NCI-H82 (cell line): ENCODE measurements around the gene SERINC5.
"Not testable (repeated sequence)": the region's sequence is repeated elsewhere in the genome, so short reads cannot be mapped to it uniquely, and the experiment has no call there.

ENCODE experiments used
- DNase-seq: peaks from one replicate; lab custom pipeline; 2025; lab: John Stamatoyannopoulos, UW

SERINC5 gene

GRCh38 chr5:80227979-80228596 is 27.8 kb downstream of the SERINC5 start:
- DNase-seq, result no peak

GRCh38 chr5:80225934-80226326 is 29.9 kb downstream of the SERINC5 start:
- no peak for DNase-seq

GRCh38 chr5:80225189-80225933 is 30.5 kb downstream of the SERINC5 start:
- no peak for DNase-seq

- DNase-seq, result no peak
These were observed 32.3 kb downstream of the SERINC5 start for GRCh38 chr5:80223561-80223960.

- DNase-seq, result no peak
These were observed 35.5 kb downstream of the SERINC5 start for GRCh38 chr5:80220245-80220897.

- DNase-seq, result no peak
These were observed 36.5 kb downstream of the SERINC5 start for GRCh38 chr5:80219391-80219790.

- DNase-seq, result no peak
These were observed 38.2 kb downstream of the SERINC5 start for GRCh38 chr5:80217667-80218066.

GRCh38 chr5:80216753-80217596 is 38.9 kb downstream of the SERINC5 start:
- DNase-seq, result no peak

GRCh38 chr5:80216096-80216495 is 39.8 kb downstream of the SERINC5 start:
- no peak for DNase-seq

- no peak for DNase-seq
These were observed 40.3 kb downstream of the SERINC5 start for GRCh38 chr5:80215523-80215922.

- no peak for DNase-seq
These were observed 42.4 kb downstream of the SERINC5 start for GRCh38 chr5:80213466-80213865.

GRCh38 chr5:80212171-80212667 is 43.6 kb downstream of the SERINC5 start:
- no peak for DNase-seq

GRCh38 chr5:80211327-80211726 is 44.5 kb downstream of the SERINC5 start:
- no peak for DNase-seq

GRCh38 chr5:80210014-80210413 is 45.8 kb downstream of the SERINC5 start:
- no peak for DNase-seq

- DNase-seq, result no peak
These were observed 47.5 kb downstream of the SERINC5 start for GRCh38 chr5:80208381-80208780.

- no peak for DNase-seq
These were observed 48.0 kb downstream of the SERINC5 start for GRCh38 chr5:80207832-80208231.

- DNase-seq, result no peak
These were observed 49.6 kb downstream of the SERINC5 start for GRCh38 chr5:80206282-80206681.

GRCh38 chr5:80205846-80206245 is 50.0 kb downstream of the SERINC5 start:
- no peak for DNase-seq

- DNase-seq, result no peak
These were observed 50.8 kb downstream of the SERINC5 start for GRCh38 chr5:80204808-80205614.

GRCh38 chr5:80201763-80202162 is 54.1 kb downstream of the SERINC5 start:
- DNase-seq, result not testable (repeated sequence)

- DNase-seq, result no peak
These were observed 56.9 kb downstream of the SERINC5 start for GRCh38 chr5:80198920-80199319.
